Nephron progenitor cell (in vitro differentiated cells): ENCODE data around the gene COL1A2.

Experiments used
- DNase-seq: peaks from one replicate; pipeline ENCODE4 v3.0.0; 2021
- H3K27ac Mint-ChIP-seq: 2 replicates; pipeline ENCODE4 v1.8.0; 2021; ENCODE audit warnings: mild to moderate bottlenecking, moderate library complexity, mixed read lengths
- H3K27me3 Mint-ChIP-seq: 2 replicates; pipeline ENCODE4 v1.8.0; 2021; ENCODE audit warnings: mild to moderate bottlenecking, low read depth, mixed read lengths; ENCODE audit not compliant: poor library complexity
- H3K36me3 Mint-ChIP-seq: 2 replicates; pipeline ENCODE4 v1.8.0; 2021; ENCODE audit warnings: low read depth, mixed read lengths
- H3K4me1 Mint-ChIP-seq: 2 replicates; pipeline ENCODE4 v1.8.0; 2021; ENCODE audit warnings: mixed read lengths
- H3K4me3 Mint-ChIP-seq: 2 replicates; pipeline ENCODE4 v1.8.0; 2021; ENCODE audit warnings: mild to moderate bottlenecking, moderate library complexity, mixed read lengths
- H3K9me3 Mint-ChIP-seq: 2 replicates; pipeline ENCODE4 v1.8.0; 2021; ENCODE audit warnings: mild to moderate bottlenecking, moderate library complexity, mixed read lengths
- TF ChIP-seq, protein P1 (sequence below): fragments of 200-600 bp; sonication (generic); IDR thresholded peaks from 2 replicates; pipeline ENCODE4 v1.5.0; 2021; ENCODE audit warnings: antibody characterized with exemption

Gene COL1A2

GRCh38 chr7:94420328-94420727 lies 25.6 kb downstream of the COL1A2 start:
- no peaks in the 10 kb centered on the region for H3K4me1 Mint-ChIP-seq
- peaks cover 89% of the 10 kb centered on the region for H3K36me3 Mint-ChIP-seq
- H3K27me3 Mint-ChIP-seq: no peaks in the 10 kb centered on the region
- TF ChIP-seq, protein P1, sequence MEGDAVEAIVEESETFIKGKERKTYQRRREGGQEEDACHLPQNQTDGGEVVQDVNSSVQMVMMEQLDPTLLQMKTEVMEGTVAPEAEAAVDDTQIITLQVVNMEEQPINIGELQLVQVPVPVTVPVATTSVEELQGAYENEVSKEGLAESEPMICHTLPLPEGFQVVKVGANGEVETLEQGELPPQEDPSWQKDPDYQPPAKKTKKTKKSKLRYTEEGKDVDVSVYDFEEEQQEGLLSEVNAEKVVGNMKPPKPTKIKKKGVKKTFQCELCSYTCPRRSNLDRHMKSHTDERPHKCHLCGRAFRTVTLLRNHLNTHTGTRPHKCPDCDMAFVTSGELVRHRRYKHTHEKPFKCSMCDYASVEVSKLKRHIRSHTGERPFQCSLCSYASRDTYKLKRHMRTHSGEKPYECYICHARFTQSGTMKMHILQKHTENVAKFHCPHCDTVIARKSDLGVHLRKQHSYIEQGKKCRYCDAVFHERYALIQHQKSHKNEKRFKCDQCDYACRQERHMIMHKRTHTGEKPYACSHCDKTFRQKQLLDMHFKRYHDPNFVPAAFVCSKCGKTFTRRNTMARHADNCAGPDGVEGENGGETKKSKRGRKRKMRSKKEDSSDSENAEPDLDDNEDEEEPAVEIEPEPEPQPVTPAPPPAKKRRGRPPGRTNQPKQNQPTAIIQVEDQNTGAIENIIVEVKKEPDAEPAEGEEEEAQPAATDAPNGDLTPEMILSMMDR: no peak
- no peak for DNase-seq
- H3K4me3 Mint-ChIP-seq: no peak overlapping the region
- no peaks in the 10 kb centered on the region for H3K9me3 Mint-ChIP-seq
- no peak overlapping the region for H3K27ac Mint-ChIP-seq

DNA sequence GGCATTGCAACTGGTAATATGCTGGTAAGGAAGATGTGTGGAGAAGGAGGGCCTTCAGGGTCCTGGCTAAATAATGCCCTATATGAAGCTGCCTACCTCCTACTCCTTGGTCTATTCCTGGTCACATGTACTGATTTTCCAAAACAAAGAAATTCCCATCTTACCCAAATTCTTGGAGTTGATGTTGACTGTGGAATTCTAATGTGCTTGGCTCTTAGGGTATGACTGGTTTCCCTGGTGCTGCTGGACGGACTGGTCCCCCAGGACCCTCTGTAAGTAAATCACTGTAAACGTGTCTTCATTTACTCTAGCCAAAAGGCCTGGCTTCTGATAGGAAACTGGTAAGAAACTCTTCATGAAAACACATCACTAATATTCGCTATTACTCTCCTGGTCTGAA lies 27.0 kb downstream of the COL1A2 start:
- Mint-ChIP-seq H3K36me3 (peaks cover 93% of the 10 kb centered on the region), H3K9me3 (no peaks in the 10 kb centered on the region), H3K4me1 (no peaks in the 10 kb centered on the region), H3K27ac (no peak overlapping the region), H3K27me3 (no peaks in the 10 kb centered on the region), H3K4me3 (no peak overlapping the region)
- TF ChIP-seq, protein P1: no peak
- no peak for DNase-seq

- H3K36me3 Mint-ChIP-seq: peaks cover 93% of the 10 kb centered on the region
- DNase-seq: no peak
- H3K27ac Mint-ChIP-seq: no peak overlapping the region
- no peak overlapping the region for H3K4me3 Mint-ChIP-seq
- H3K4me1 Mint-ChIP-seq: no peaks in the 10 kb centered on the region
- TF ChIP-seq, protein P1: no peak
- H3K27me3 Mint-ChIP-seq: no peaks in the 10 kb centered on the region
- H3K9me3 Mint-ChIP-seq: no peaks in the 10 kb centered on the region
These were observed 27.4 kb downstream of the COL1A2 start for GRCh38 chr7:94422136-94422535.

DNA sequence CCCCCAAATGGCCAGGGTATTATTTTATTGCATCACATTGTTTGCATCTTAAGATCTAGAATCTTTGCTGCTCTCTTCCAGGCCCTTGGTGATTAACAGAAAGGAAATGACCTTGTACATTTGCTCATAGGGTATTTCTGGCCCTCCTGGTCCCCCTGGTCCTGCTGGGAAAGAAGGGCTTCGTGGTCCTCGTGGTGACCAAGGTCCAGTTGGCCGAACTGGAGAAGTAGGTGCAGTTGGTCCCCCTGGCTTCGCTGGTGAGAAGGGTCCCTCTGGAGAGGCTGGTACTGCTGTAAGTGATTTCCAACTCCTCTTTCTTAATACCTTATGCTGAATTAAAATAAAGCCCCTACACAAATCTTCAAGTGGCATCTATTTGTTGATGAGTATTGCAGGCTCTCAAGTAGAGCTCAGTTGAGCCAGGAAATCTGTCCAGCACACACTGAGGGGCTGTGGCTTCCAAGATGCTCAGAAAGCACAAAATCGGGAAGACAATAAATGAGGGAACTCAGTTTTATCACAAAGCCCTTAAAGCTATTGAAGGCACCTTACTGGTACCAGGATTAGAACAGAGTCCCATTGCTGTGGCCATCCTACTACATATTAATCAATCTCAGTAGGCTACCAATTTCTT lies 28.2 kb downstream of the COL1A2 start:
- Mint-ChIP-seq H3K4me3 (no peak overlapping the region), H3K36me3 (peaks cover 93% of the 10 kb centered on the region), H3K27me3 (no peaks in the 10 kb centered on the region), H3K4me1 (no peaks in the 10 kb centered on the region), H3K27ac (no peak overlapping the region), H3K9me3 (no peaks in the 10 kb centered on the region)
- TF ChIP-seq, protein P1: no peak
- no peak for DNase-seq

- H3K9me3 Mint-ChIP-seq: no peaks in the 10 kb centered on the region
- H3K27me3 Mint-ChIP-seq: no peaks in the 10 kb centered on the region
- no peaks in the 10 kb centered on the region for H3K4me1 Mint-ChIP-seq
- no peak overlapping the region for H3K27ac Mint-ChIP-seq
- no peak overlapping the region for H3K4me3 Mint-ChIP-seq
- DNase-seq: no peak
- TF ChIP-seq, protein P1: no peak
- peaks cover 94% of the 10 kb centered on the region for H3K36me3 Mint-ChIP-seq
These were observed 29.4 kb downstream of the COL1A2 start for GRCh38 chr7:94423863-94424735.
